Loucy (cell line): ENCODE results near the gene SYNGR4.
"Not testable (repeated sequence)": the region's sequence is repeated elsewhere in the genome, so short reads cannot be mapped to it uniquely, and the experiment has no call there.

Source experiments
- H2AFZ ChIP-seq: fragments of 200-600 bp; sonication (generic); 2 replicates; pipeline ENCODE4 v1.6.0; 2016; ENCODE audit warnings: antibody characterized with exemption, mild to moderate bottlenecking, low read length, moderate library complexity
- H3F3A ChIP-seq: fragments of 200-600 bp; 2 replicates; pipeline ENCODE4 v1.6.0; 2016; ENCODE audit warnings: antibody characterized with exemption, low read depth, mild to moderate bottlenecking
- H3K27me3 ChIP-seq: fragments of 200-600 bp; sonication (generic); 2 replicates; pipeline ENCODE4 v1.6.1; 2014; ENCODE audit warnings: low read length, mild to moderate bottlenecking; ENCODE audit not compliant: insufficient read depth, poor library complexity, severe bottlenecking
- H3K36me3 ChIP-seq: fragments of 200-600 bp; sonication (generic); 2 replicates; pipeline ENCODE4 v1.6.1; 2016; ENCODE audit warnings: low read length; ENCODE audit not compliant: insufficient read depth
- H3K4me1 ChIP-seq: fragments of 200-600 bp; sonication (generic); 2 replicates; pipeline ENCODE4 v1.5.1; 2014; ENCODE audit warnings: low read length, mild to moderate bottlenecking; ENCODE audit not compliant: insufficient read depth, poor library complexity, severe bottlenecking
- H3K4me2 ChIP-seq: fragments of 200-600 bp; sonication (generic); 2 replicates; pipeline ENCODE4 v1.6.0; 2014; ENCODE audit warnings: antibody characterized with exemption, low read length, low read depth, mild to moderate bottlenecking; ENCODE audit not compliant: poor library complexity, severe bottlenecking
- H3K4me3 ChIP-seq: fragments of 200-600 bp; sonication (generic); 2 replicates; pipeline ENCODE4 v1.5.1; 2014; ENCODE audit warnings: low read length, mild to moderate bottlenecking, mixed read lengths; ENCODE audit not compliant: poor library complexity, severe bottlenecking
- H3K79me2 ChIP-seq: fragments of 200-600 bp; sonication (generic); 2 replicates; pipeline ENCODE4 v1.6.1; 2014; ENCODE audit warnings: low read length; ENCODE audit not compliant: insufficient read depth
- H3K9ac ChIP-seq: fragments of 200-600 bp; sonication (generic); 2 replicates; pipeline ENCODE4 v1.6.0; 2014; ENCODE audit warnings: mild to moderate bottlenecking, low read depth, low read length, moderate library complexity; ENCODE audit not compliant: poor library complexity, severe bottlenecking
- H3K9me2 ChIP-seq: fragments of 200-600 bp; sonication (generic); replicated peaks from 2 replicates; pipeline ENCODE4 v1.6.1; 2016; ENCODE audit warnings: low read depth, low read length, mixed read lengths
- H3K9me3 ChIP-seq: fragments of 200-600 bp; sonication (generic); 2 replicates; pipeline ENCODE4 v1.6.1; 2014; ENCODE audit warnings: mild to moderate bottlenecking, antibody characterized with exemption, low read length, low read depth; ENCODE audit not compliant: insufficient read depth
- H4K20me1 ChIP-seq: fragments of 200-600 bp; sonication (generic); 2 replicates; pipeline ENCODE4 v1.6.0; 2014; ENCODE audit warnings: antibody characterized with exemption, low read length, mild to moderate bottlenecking; ENCODE audit not compliant: insufficient read depth, poor library complexity, severe bottlenecking
- CTCF ChIP-seq: fragments of 200-600 bp; sonication (generic); conservative IDR thresholded peaks from 2 replicates; pipeline ENCODE4 v1.5.1; 2014; ENCODE audit warnings: mild to moderate bottlenecking, antibody characterized with exemption, low read length
- EZH2phosphoT487 ChIP-seq: fragments of 200-600 bp; IDR thresholded peaks from 2 replicates; pipeline ENCODE4 v1.6.1; 2018; ENCODE audit warnings: antibody characterized with exemption, mild to moderate bottlenecking, moderate library complexity, borderline replicate concordance

SYNGR4 gene

GRCh38 chr19:48370955-48371354 lies 6.8 kb downstream of the SYNGR4 start:
- no peak overlapping the region for H3K4me3 ChIP-seq
- H2AFZ ChIP-seq: no peak overlapping the region
- no peaks in the 10 kb centered on the region for H3K9me3 ChIP-seq
- H4K20me1 ChIP-seq: no peaks in the 10 kb centered on the region
- no peak overlapping the region for H3K4me2 ChIP-seq
- no peaks in the 10 kb centered on the region for H3K9me2 ChIP-seq
- H3K9ac ChIP-seq: no peak overlapping the region
- H3F3A ChIP-seq: no peaks in the 10 kb centered on the region
- no peaks in the 10 kb centered on the region for H3K36me3 ChIP-seq
- H3K4me1 ChIP-seq: no peaks in the 10 kb centered on the region
- TF ChIP-seq EZH2phosphoT487 (no peak), CTCF (no peak)
- no peaks in the 10 kb centered on the region for H3K27me3 ChIP-seq
- H3K79me2 ChIP-seq: no peaks in the 10 kb centered on the region

GRCh38 chr19:48371367-48371766 lies 7.2 kb downstream of the SYNGR4 start:
- Histone ChIP-seq H3K36me3 (no peaks in the 10 kb centered on the region), H3K79me2 (no peaks in the 10 kb centered on the region), H3K4me2 (no peak overlapping the region), H3K9me2 (no peaks in the 10 kb centered on the region), H3K4me1 (no peaks in the 10 kb centered on the region), H3K9me3 (no peaks in the 10 kb centered on the region), H3K27me3 (no peaks in the 10 kb centered on the region), H3K9ac (no peak overlapping the region), H2AFZ (no peak overlapping the region), H3K4me3 (no peak overlapping the region), H4K20me1 (no peaks in the 10 kb centered on the region), H3F3A (no peaks in the 10 kb centered on the region)
- TF ChIP-seq CTCF (no peak), EZH2phosphoT487 (no peak)

GRCh38 chr19:48371771-48372170 lies 7.6 kb downstream of the SYNGR4 start:
- H3K79me2 ChIP-seq, H3K4me2 ChIP-seq, H3K4me3 ChIP-seq, H3K4me1 ChIP-seq, H3K36me3 ChIP-seq, H3K9me2 ChIP-seq, H3F3A ChIP-seq, H4K20me1 ChIP-seq, H3K9me3 ChIP-seq, H3K27me3 ChIP-seq, H3K9ac ChIP-seq, H2AFZ ChIP-seq: not testable (repeated sequence)

GRCh38 chr19:48372904-48373303 lies 8.7 kb downstream of the SYNGR4 start:
- Histone ChIP-seq H3K36me3 (no peaks in the 10 kb centered on the region), H3K4me3 (no peak overlapping the region), H3K9ac (no peak overlapping the region), H3K9me2 (no peaks in the 10 kb centered on the region), H2AFZ (no peak overlapping the region), H3F3A (no peaks in the 10 kb centered on the region), H3K4me2 (no peak overlapping the region), H3K79me2 (no peaks in the 10 kb centered on the region), H3K9me3 (no peaks in the 10 kb centered on the region), H4K20me1 (no peaks in the 10 kb centered on the region), H3K4me1 (no peaks in the 10 kb centered on the region), H3K27me3 (no peaks in the 10 kb centered on the region)
- TF ChIP-seq CTCF (no peak), EZH2phosphoT487 (no peak)
